GM12891 (cell line): Measurements from ENCODE around the gene INTS2.

Experiments
- POLR2A ChIP-seq: IDR thresholded peaks from 2 replicates; pipeline ENCODE4 v1.6.1; 2011; ENCODE audit warnings: low read depth, low read length, control low read depth
- TAF1 ChIP-seq: IDR thresholded peaks from 2 replicates; pipeline ENCODE4 v1.6.1; 2011; ENCODE audit warnings: low read depth, low read length, control low read depth

DNA sequence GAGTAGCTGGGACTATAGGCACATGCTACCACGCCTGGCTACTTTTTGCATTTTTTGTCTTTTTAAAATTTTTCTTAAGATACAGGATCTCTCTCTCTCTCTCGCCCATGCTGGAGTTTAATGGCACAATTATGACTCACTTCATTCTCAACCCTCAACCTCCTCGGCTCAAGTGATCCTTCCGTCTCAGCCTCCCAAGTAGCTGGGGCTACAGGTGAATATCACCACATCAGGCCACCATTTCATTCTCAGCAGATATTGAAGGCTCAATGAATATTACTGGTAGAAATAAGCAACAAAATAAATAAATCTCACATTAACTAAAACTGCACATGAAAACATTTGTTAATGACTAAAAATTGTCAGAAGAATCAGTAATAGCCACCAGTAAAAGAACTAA lies 106.1 kb downstream of the INTS2 start:
- TF ChIP-seq POLR2A: no peak
- TF ChIP-seq TAF1: no peak
